ENCODE results near the gene GPC3.

Gene GPC3

DNA sequence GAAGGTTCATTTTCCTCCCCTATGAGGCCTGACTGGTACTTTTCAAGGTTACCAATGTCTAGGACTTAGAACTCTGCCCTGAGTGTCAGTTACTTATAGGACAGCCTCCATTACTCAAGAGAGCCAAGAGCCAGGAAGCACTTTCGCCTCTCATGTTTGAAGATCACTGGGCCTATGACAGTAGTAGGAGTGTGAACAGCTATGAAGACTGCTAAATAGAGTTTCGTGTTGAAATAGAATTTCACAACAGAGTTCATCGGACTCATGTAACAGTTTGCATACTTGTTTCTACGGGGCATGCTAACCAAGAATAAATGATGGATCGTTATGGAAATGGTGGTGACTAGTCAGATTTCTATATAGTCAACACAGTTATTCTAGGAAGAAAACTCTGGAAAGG is 472.3 kb downstream of the GPC3 start:
- no peaks in the 10 kb centered on the region for H3K4me1 ChIP-seq (ENCODE audit: insufficient read depth, insufficient read length)
- H3K9ac ChIP-seq (ENCODE audit: insufficient read length, low read depth), result no peak overlapping the region
- no peaks in the 10 kb centered on the region for H3K27me3 ChIP-seq (ENCODE audit: insufficient read depth, insufficient read length)
- no peak for TF ChIP-seq YY1 (IDR thresholded peaks at IDR 0.05; ENCODE audit: insufficient read depth, insufficient read length)
- TF ChIP-seq ZNF274 (IDR thresholded peaks at IDR 0.05; ENCODE audit: low read depth, low read length), result no peak
- no peak for TF ChIP-seq SUZ12 (IDR thresholded peaks at IDR 0.05; ENCODE audit: extremely low read depth, insufficient read depth, insufficient read length)
- no peak overlapping the region for H3K4me3 ChIP-seq (ENCODE audit: insufficient read length, low read depth)
- H3K36me3 ChIP-seq (ENCODE audit: insufficient read depth, insufficient read length, low read length), result no peaks in the 10 kb centered on the region
- peaks cover 2% of the 10 kb centered on the region for H3K9me3 ChIP-seq (ENCODE audit: insufficient read depth, low read length)
- DNase-seq (ENCODE audit: low read depth, low spot score), result no peak

DNA sequence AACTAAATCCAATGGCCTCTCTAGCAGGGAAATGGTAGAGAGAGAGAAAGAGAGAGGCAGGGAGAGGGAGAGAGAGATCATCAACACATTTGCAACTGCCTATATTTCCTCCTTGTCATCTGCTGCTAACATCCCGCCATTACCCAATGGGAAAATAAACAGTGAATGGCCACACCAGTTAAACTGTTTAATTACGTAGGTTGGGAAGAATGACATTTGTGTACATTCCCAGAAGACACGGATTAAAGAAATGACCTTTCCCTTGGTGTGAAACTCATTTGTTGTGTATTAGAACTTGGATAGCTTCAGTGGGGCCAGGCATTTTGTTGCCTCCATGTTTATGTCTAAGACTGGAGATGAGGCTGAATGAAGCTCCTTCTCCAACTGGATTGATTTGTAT is 474.4 kb downstream of the GPC3 start:
- no peaks in the 10 kb centered on the region for H3K36me3 ChIP-seq (ENCODE audit: insufficient read depth, insufficient read length, low read length)
- no peak for DNase-seq (ENCODE audit: low read depth, low spot score)
- no peaks in the 10 kb centered on the region for H3K4me1 ChIP-seq (ENCODE audit: insufficient read depth, insufficient read length)
- H3K27me3 ChIP-seq (ENCODE audit: insufficient read depth, insufficient read length), result no peaks in the 10 kb centered on the region
- H3K9me3 ChIP-seq (ENCODE audit: insufficient read depth, low read length), result no peaks in the 10 kb centered on the region
- H3K9ac ChIP-seq (ENCODE audit: insufficient read length, low read depth), result no peak overlapping the region
- no peak overlapping the region for H3K4me3 ChIP-seq (ENCODE audit: insufficient read length, low read depth)
- no peak for TF ChIP-seq ZNF274 (IDR thresholded peaks at IDR 0.05; ENCODE audit: low read depth, low read length)
- no peak for TF ChIP-seq SUZ12 (IDR thresholded peaks at IDR 0.05; ENCODE audit: extremely low read depth, insufficient read depth, insufficient read length)
- TF ChIP-seq YY1 (IDR thresholded peaks at IDR 0.05; ENCODE audit: insufficient read depth, insufficient read length), result no peak

DNA sequence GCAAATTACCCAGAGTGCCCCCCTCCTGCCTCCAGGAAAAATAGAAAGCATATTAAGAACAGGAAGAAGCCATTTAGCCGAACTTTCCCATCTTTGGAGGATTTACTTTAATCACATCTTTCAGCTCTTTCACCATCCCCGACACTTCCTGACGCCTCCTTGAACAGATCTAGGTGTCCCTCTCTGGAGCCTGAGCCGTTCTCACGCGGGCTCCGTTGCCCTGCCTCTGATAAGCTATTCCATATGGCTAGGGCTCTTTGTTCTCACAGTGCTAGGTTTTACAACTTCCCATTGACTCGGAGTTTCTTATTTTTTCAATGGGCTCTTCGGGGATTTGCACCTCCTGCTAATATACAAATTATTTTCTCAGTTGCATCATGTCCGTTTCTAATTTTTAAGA is 488.0 kb downstream of the GPC3 start:
- no peaks in the 10 kb centered on the region for H3K9me3 ChIP-seq (ENCODE audit: insufficient read depth, low read length)
- no peaks in the 10 kb centered on the region for H3K4me1 ChIP-seq (ENCODE audit: insufficient read depth, insufficient read length)
- no peak for DNase-seq (ENCODE audit: low read depth, low spot score)
- H3K4me3 ChIP-seq (ENCODE audit: insufficient read length, low read depth), result no peak overlapping the region
- H3K27me3 ChIP-seq (ENCODE audit: insufficient read depth, insufficient read length), result no peaks in the 10 kb centered on the region
- H3K9ac ChIP-seq (ENCODE audit: insufficient read length, low read depth), result no peak overlapping the region
- TF ChIP-seq ZNF274 (IDR thresholded peaks at IDR 0.05; ENCODE audit: low read depth, low read length) (no peak), YY1 (IDR thresholded peaks at IDR 0.05; ENCODE audit: insufficient read depth, insufficient read length) (no peak), SUZ12 (IDR thresholded peaks at IDR 0.05; ENCODE audit: extremely low read depth, insufficient read depth, insufficient read length) (no peak)
- H3K36me3 ChIP-seq (ENCODE audit: insufficient read depth, insufficient read length, low read length), result no peaks in the 10 kb centered on the region

DNA sequence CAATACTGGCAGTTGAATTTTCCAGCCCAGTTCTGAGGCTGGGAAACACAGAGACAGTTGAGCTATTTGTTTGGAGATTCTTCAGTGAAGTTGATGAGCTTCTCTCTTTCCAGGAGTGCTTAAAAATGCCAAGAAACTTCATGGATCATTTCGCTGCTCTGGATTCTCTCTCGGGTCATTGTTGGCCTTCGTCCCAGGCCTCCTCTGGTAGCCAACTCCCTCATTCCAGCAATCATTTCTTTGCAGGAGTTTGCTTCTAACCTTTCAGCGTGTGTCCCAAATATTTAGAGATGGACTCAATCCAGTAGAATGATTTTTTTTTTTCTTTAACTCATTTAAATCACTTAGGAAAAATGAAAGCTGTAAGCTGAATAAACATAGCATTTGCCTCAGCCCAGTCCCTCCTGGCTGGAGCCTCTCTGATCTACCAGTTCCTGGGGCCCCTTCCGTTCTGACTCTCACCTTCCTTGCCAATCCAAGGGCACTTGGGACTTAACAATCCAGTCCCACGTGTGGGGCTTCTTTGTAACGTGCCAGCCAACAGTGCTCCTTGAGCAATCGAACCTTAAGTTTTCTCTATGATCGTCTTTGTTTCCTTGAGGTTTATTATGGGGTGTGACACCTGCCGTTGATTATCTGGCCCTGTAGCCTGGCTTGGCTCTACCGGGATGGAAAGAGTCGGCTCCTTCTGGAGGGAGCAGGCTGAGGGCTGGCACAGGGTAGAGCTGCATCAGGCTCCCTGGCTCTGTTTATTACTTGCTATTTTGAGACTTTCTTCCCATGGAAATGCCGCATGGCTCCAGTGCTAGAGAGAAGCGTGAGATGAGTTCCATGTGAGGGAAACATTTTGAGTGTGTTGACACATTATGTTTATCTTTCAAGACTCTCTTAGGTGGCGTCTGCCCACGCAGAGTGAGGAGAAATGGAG is 489.7 kb downstream of the GPC3 start:
- H3K9me3 ChIP-seq (ENCODE audit: insufficient read depth, low read length), result no peaks in the 10 kb centered on the region
- no peaks in the 10 kb centered on the region for H3K36me3 ChIP-seq (ENCODE audit: insufficient read depth, insufficient read length, low read length)
- H3K27me3 ChIP-seq (ENCODE audit: insufficient read depth, insufficient read length), result no peaks in the 10 kb centered on the region
- no peak overlapping the region for H3K9ac ChIP-seq (ENCODE audit: insufficient read length, low read depth)
- H3K4me1 ChIP-seq (ENCODE audit: insufficient read depth, insufficient read length), result no peaks in the 10 kb centered on the region
- no peak for TF ChIP-seq YY1 (IDR thresholded peaks at IDR 0.05; ENCODE audit: insufficient read depth, insufficient read length)
- no peak for TF ChIP-seq SUZ12 (IDR thresholded peaks at IDR 0.05; ENCODE audit: extremely low read depth, insufficient read depth, insufficient read length)
- TF ChIP-seq ZNF274 (IDR thresholded peaks at IDR 0.05; ENCODE audit: low read depth, low read length), result no peak
- no peak for DNase-seq (ENCODE audit: low read depth, low spot score)
- no peak overlapping the region for H3K4me3 ChIP-seq (ENCODE audit: insufficient read length, low read depth)

DNA sequence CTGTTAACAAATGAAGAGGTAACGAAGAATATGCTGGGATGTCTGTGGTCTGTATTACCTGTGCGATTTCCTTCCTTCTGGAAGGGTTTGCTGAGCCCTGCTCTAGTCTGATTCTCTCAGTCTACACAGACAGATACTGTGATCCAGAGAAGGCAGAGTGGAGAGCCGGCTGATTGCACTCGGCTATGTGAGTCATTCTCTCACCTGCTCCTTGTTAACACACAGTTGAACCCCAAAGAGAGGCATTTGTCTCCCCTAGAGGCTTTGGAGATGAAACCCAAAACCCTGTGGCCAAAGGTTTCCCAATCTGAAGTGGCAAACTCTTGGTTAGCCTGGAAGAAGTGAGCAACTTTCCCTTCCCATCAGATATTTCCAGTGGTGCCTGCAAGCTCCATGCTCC is 492.0 kb downstream of the GPC3 start:
- no peak for DNase-seq (ENCODE audit: low read depth, low spot score)
- no peak for TF ChIP-seq ZNF274 (IDR thresholded peaks at IDR 0.05; ENCODE audit: low read depth, low read length)
- TF ChIP-seq YY1 (IDR thresholded peaks at IDR 0.05; ENCODE audit: insufficient read depth, insufficient read length), result no peak
- Histone ChIP-seq H3K4me3 (ENCODE audit: insufficient read length, low read depth) (no peak overlapping the region), H3K9ac (ENCODE audit: insufficient read length, low read depth) (no peak overlapping the region), H3K4me1 (ENCODE audit: insufficient read depth, insufficient read length) (no peaks in the 10 kb centered on the region), H3K27me3 (ENCODE audit: insufficient read depth, insufficient read length) (no peaks in the 10 kb centered on the region), H3K36me3 (ENCODE audit: insufficient read depth, insufficient read length, low read length) (no peaks in the 10 kb centered on the region), H3K9me3 (ENCODE audit: insufficient read depth, low read length) (no peaks in the 10 kb centered on the region)

DNA sequence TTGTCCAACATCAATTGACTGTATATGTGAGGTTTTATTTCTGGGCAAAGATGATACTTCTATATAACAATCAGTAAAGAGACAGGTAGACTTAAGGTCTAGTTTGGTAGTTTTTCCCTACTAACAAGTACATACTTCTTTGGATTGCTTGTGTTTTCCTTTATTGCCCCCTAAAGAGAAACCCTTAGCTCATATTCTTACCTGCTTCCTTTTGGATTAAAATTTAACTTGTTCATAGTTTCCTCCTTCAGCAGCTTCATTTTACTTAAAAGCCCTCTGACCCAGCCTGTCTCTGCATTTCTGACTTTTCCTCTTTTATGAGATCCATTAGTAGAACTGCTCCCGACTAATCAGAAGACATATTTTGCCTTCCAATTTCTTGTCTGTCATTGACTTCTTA is 494.4 kb downstream of the GPC3 start:
- H3K9me3 ChIP-seq (ENCODE audit: insufficient read depth, low read length), result no peaks in the 10 kb centered on the region
- no peak overlapping the region for H3K9ac ChIP-seq (ENCODE audit: insufficient read length, low read depth)
- no peak overlapping the region for H3K4me3 ChIP-seq (ENCODE audit: insufficient read length, low read depth)
- TF ChIP-seq YY1 (IDR thresholded peaks at IDR 0.05; ENCODE audit: insufficient read depth, insufficient read length) (no peak), SUZ12 (IDR thresholded peaks at IDR 0.05; ENCODE audit: extremely low read depth, insufficient read depth, insufficient read length) (no peak), ZNF274 (IDR thresholded peaks at IDR 0.05; ENCODE audit: low read depth, low read length) (no peak)
- no peak for DNase-seq (ENCODE audit: low read depth, low spot score)
- no peaks in the 10 kb centered on the region for H3K4me1 ChIP-seq (ENCODE audit: insufficient read depth, insufficient read length)
- no peaks in the 10 kb centered on the region for H3K27me3 ChIP-seq (ENCODE audit: insufficient read depth, insufficient read length)
- H3K36me3 ChIP-seq (ENCODE audit: insufficient read depth, insufficient read length, low read length), result no peaks in the 10 kb centered on the region
